HepG2 (cell line): Measurements from ENCODE around the gene AQP10. TPM values are rescaled to one million over a fixed set of nuclear protein-coding genes. Genes with fewer than 3 reads are reported as not detected.
A peak's percentile ranks its signal among the peaks of the same experiment; 100 is the strongest.

Experiments used
- AGO2 ChIP-seq: fragments of 200-400 bp; formaldehyde crosslinking; optimal IDR thresholded peaks from 2 replicates; pipeline ENCODE3; 2017; ENCODE audit warnings: mild to moderate bottlenecking, low read depth, low read length, moderate library complexity
- ARNT2 ChIP-seq: sonication (generic); formaldehyde crosslinking; IDR thresholded peaks from 2 replicates; pipeline ENCODE4 v1.8.0; 2022; ENCODE audit warnings: mild to moderate bottlenecking, low read depth, missing genetic modification reagents, moderate library complexity
- ATAD3A ChIP-seq: sonication (generic); formaldehyde crosslinking; IDR thresholded peaks from 2 replicates; pipeline ENCODE4 v1.4.0; 2020; ENCODE audit warnings: missing genetic modification reagents
- BRD4 ChIP-seq: sonication (generic); formaldehyde crosslinking; IDR thresholded peaks from 2 replicates; pipeline ENCODE4 v1.4.0; 2020; ENCODE audit warnings: missing genetic modification reagents
- CENPT ChIP-seq: sonication (generic); formaldehyde crosslinking; IDR thresholded peaks from 2 replicates; pipeline ENCODE4 v1.8.0; 2022; ENCODE audit warnings: low read depth, mild to moderate bottlenecking, moderate library complexity, missing genetic modification reagents
- FIP1L1 ChIP-seq: fragments of 200-400 bp; formaldehyde crosslinking; IDR thresholded peaks from 2 replicates; pipeline ENCODE4 v1.6.1; 2018; ENCODE audit warnings: low read depth, mild to moderate bottlenecking, low read length, moderate library complexity, borderline replicate concordance; ENCODE audit not compliant: insufficient read depth
- FOXO1 ChIP-seq: sonication (generic); formaldehyde crosslinking; IDR thresholded peaks from 2 replicates; pipeline ENCODE4 v1.4.0; 2020; ENCODE audit warnings: missing genetic modification reagents
- GATAD1 ChIP-seq: IDR thresholded peaks from 2 replicates; pipeline ENCODE4 v1.6.1; 2016; ENCODE audit warnings: missing genetic modification reagents, missing compliant biosample characterization
- KAT8 ChIP-seq: IDR thresholded peaks from 2 replicates; pipeline ENCODE4 v1.6.1; 2016; ENCODE audit warnings: missing genetic modification reagents, missing compliant biosample characterization
- KLF12 ChIP-seq: sonication (generic); formaldehyde crosslinking; IDR thresholded peaks from 2 replicates; pipeline ENCODE4 v1.4.0; 2020; ENCODE audit warnings: missing genetic modification reagents, borderline replicate concordance
- NCOA5 ChIP-seq: sonication (generic); formaldehyde crosslinking; IDR thresholded peaks from 2 replicates; pipeline ENCODE4 v1.4.0; 2020; ENCODE audit warnings: missing genetic modification reagents
- NFE2L2 ChIP-seq: fragments of 150-350 bp; IDR thresholded peaks from 2 replicates; pipeline ENCODE4 v1.6.1; 2014; ENCODE audit warnings: low read length
- NR2F6 ChIP-seq, 2 experiments: IDR thresholded peaks; 2 replicates each; pipeline ENCODE4 v1.6.1; 2016; ENCODE audit warnings: antibody characterized with exemption in 1 of 2, mild to moderate bottlenecking in 1 of 2
- ZBTB20 ChIP-seq: sonication (generic); formaldehyde crosslinking; IDR thresholded peaks from 2 replicates; pipeline ENCODE4 v1.8.1; 2023; ENCODE audit warnings: missing genetic modification reagents, low read depth, mild to moderate bottlenecking, borderline replicate concordance
- ZFP41 ChIP-seq: sonication (generic); formaldehyde crosslinking; IDR thresholded peaks from 2 replicates; pipeline ENCODE4 v1.4.0; 2020; ENCODE audit warnings: mild to moderate bottlenecking, missing genetic modification reagents, borderline replicate concordance
- ZNF230 ChIP-seq: sonication (generic); formaldehyde crosslinking; IDR thresholded peaks from 2 replicates; pipeline ENCODE4 v1.4.0; 2020; ENCODE audit warnings: mild to moderate bottlenecking, missing genetic modification reagents
- ZNF253 ChIP-seq: sonication (generic); formaldehyde crosslinking; IDR thresholded peaks from 2 replicates; pipeline ENCODE4 v1.8.0; 2022; ENCODE audit warnings: mild to moderate bottlenecking, missing genetic modification reagents, borderline replicate concordance
- ZNF256 ChIP-seq: sonication (generic); formaldehyde crosslinking; conservative IDR thresholded peaks from 2 replicates; pipeline ENCODE4 v1.4.0; 2020; ENCODE audit warnings: missing genetic modification reagents
- ZNF263 ChIP-seq: sonication (generic); formaldehyde crosslinking; IDR thresholded peaks from 2 replicates; pipeline ENCODE4 v1.4.0; 2020; ENCODE audit warnings: missing genetic modification reagents
- ZNF33A ChIP-seq: sonication (generic); formaldehyde crosslinking; IDR thresholded peaks from 2 replicates; pipeline ENCODE4 v1.5.1; 2020; ENCODE audit warnings: missing genetic modification reagents, mild to moderate bottlenecking, moderate library complexity, borderline replicate concordance
- ZNF34 ChIP-seq: sonication (generic); formaldehyde crosslinking; IDR thresholded peaks from 2 replicates; pipeline ENCODE4 v1.4.0; 2020; ENCODE audit warnings: mild to moderate bottlenecking, missing genetic modification reagents, borderline replicate concordance
- ZNF562 ChIP-seq: sonication (generic); formaldehyde crosslinking; IDR thresholded peaks from 2 replicates; pipeline ENCODE4 v1.8.0; 2022; ENCODE audit warnings: missing genetic modification reagents, borderline replicate concordance
- ZNF660 ChIP-seq: sonication (generic); formaldehyde crosslinking; IDR thresholded peaks from 2 replicates; pipeline ENCODE4 v1.5.1; 2020; ENCODE audit warnings: mild to moderate bottlenecking, low read depth, missing genetic modification reagents, borderline replicate concordance
- ZNF816 ChIP-seq: sonication (generic); formaldehyde crosslinking; IDR thresholded peaks from 2 replicates; pipeline ENCODE4 v1.8.0; 2022; ENCODE audit warnings: missing genetic modification reagents, mild to moderate bottlenecking, borderline replicate concordance
- ZNF841 ChIP-seq: sonication (generic); formaldehyde crosslinking; IDR thresholded peaks from 2 replicates; pipeline ENCODE4 v1.8.1; 2023; ENCODE audit warnings: missing genetic modification reagents, borderline replicate concordance
- polyA plus RNA-seq, 8 experiments: library from polyadenylated mRNA; depleted of rRNA in 3 of 8; stranded (reverse) in 7 of 8; unstranded in 1 of 8; fragments of >200 nt; fragmentation: Illumina TruSeq in 4 of 8; extraction: Trizol in 4 of 8; gene quantifications; 2 replicates each; pipeline versions ENCODE4 v1.2.1 to v1.2.3, GENCODE V29; 2011 to 2016; ENCODE audit warnings: low read depth in 4 of 8, missing spikeins in 1 of 8, mixed read lengths in 1 of 8; ENCODE audit not compliant: insufficient read depth in 1 of 8
- total RNA-seq, 5 experiments: library from RNA; depleted of rRNA; stranded (reverse); fragments of >200 nt; fragmentation: Illumina TruSeq; extraction: Trizol; gene quantifications; 2 replicates each; pipeline ENCODE4 v1.2.3, GENCODE V29; 2016; ENCODE audit warnings: low read depth in 1 of 5
- TF ChIP-seq, protein P1 (sequence below): sonication (generic); formaldehyde crosslinking; IDR thresholded peaks from 2 replicates; pipeline ENCODE4 v1.8.0; 2022; ENCODE audit warnings: low read depth, missing genetic modification reagents
- TF ChIP-seq, protein P2 (sequence below): IDR thresholded peaks from 2 replicates; pipeline ENCODE4 v1.6.1; 2016; ENCODE audit warnings: mild to moderate bottlenecking, missing biosample characterization, missing genetic modification reagents
- TF ChIP-seq, protein P3 (sequence below): IDR thresholded peaks from 2 replicates; pipeline ENCODE4 v1.6.1; 2012; ENCODE audit warnings: inconsistent platforms
- TF ChIP-seq, protein P4 (sequence below): sonication (generic); formaldehyde crosslinking; IDR thresholded peaks from 2 replicates; pipeline ENCODE4 v1.8.0; 2022; ENCODE audit warnings: missing genetic modification reagents, low read depth, mild to moderate bottlenecking, borderline replicate concordance

The AQP10 gene
- total and polyA plus RNA-seq, 2 of the 13 experiments (the other 11 are each of a cell fraction or from before 2014, with no cell fraction given) = 0.30 TPM; not detected in 1

DNA sequence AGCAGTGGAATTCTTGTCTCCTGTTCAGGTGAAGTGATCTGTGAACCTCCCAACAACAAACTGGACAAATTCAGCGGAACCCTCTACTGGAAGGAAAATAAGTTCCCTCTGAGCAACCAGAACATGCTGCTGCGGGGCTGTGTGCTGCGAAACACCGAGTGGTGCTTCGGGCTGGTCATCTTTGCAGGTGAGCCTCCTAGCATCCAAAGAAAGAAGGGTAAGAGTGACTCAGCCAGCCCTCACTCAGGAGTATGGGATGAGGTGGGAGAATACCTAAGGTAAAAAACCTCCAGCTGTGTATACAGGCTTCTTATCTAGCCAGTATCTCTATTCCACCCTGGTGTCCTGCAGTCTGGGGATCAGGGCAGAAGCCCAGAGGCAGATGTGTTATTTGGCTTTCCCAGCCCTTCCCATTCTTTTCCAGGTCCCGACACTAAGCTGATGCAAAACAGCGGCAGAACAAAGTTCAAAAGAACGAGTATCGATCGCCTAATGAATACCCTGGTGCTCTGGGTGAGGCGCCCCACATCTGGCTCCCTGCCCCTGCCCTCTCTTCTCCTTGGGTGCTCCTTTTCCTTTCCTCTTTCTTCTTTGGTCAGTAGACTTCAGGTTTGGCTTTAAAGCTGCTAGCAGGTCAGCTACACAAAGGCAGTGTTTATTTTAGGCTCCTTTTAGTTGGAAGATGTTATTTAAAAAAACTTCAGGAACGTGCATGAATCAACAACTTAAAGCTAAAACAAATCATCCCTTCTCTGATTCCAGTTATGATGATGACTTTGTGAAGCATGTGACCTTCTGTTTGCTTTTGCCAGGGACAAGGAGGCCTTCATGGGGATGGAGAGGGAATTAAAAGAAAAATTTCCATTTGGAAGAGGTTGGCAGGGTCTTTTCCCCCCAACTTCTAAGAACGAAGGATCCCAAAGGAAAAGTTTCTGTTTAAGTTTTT is 13.5 kb downstream of the AQP10 start (continued):
- TF ChIP-seq, protein P1, sequence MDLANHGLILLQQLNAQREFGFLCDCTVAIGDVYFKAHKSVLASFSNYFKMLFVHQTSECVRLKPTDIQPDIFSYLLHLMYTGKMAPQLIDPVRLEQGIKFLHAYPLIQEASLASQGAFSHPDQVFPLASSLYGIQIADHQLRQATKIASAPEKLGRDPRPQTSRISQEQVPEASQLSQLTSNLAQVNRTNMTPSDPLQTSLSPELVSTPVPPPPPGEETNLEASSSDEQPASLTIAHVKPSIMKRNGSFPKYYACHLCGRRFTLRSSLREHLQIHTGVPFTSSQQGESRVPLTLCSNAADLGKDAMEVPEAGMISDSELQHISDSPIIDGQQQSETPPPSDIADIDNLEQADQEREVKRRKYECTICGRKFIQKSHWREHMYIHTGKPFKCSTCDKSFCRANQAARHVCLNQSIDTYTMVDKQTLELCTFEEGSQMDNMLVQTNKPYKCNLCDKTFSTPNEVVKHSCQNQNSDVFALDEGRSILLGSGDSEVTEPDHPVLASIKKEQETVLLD (CRISPR knock-in tag) = no peak
- no peak for TF ChIP-seq ZNF230 (CRISPR knock-in tag)
- no peak for TF ChIP-seq FOXO1 (CRISPR knock-in tag)
- no peak for TF ChIP-seq ZNF562 (CRISPR knock-in tag)
- TF ChIP-seq KLF12 = 0 out of 2 replicates have a peak, but pooled peaks have one; percentile 69
- TF ChIP-seq ZNF256 (CRISPR knock-in tag) = no peak
- peak; percentile 48; the same call in 1 of the 2 replicates for TF ChIP-seq NR2F6 (IDR thresholded peaks at IDR 0.05)
- 0 out of 2 replicates have a peak, but pooled peaks have one; percentile 6 for TF ChIP-seq NR2F6 (CRISPR knock-in tag; IDR thresholded peaks at IDR 0.05)
- no peak for TF ChIP-seq ZNF841 (CRISPR knock-in tag)
- TF ChIP-seq, protein P2, sequence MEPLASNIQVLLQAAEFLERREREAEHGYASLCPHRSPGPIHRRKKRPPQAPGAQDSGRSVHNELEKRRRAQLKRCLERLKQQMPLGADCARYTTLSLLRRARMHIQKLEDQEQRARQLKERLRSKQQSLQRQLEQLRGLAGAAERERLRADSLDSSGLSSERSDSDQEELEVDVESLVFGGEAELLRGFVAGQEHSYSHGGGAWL (CRISPR knock-in tag) = 0 out of 2 replicates have a peak, but pooled peaks have one; percentile 9
- no peak for TF ChIP-seq FIP1L1
- no peak for TF ChIP-seq NCOA5 (CRISPR knock-in tag)
- no peak for TF ChIP-seq ZNF660 (CRISPR knock-in tag)
- TF ChIP-seq ZNF263 (CRISPR knock-in tag) = peak; percentile 86
- TF ChIP-seq BRD4 (CRISPR knock-in tag) = no peak
- TF ChIP-seq ATAD3A = no peak
- TF ChIP-seq ZNF34 (CRISPR knock-in tag) = 0 out of 2 replicates have a peak, but pooled peaks have one; percentile 23
- TF ChIP-seq ZNF816 (CRISPR knock-in tag) = no peak
- TF ChIP-seq ZBTB20 = no peak
- TF ChIP-seq CENPT (CRISPR knock-in tag) = no peak
- TF ChIP-seq, protein P3, sequence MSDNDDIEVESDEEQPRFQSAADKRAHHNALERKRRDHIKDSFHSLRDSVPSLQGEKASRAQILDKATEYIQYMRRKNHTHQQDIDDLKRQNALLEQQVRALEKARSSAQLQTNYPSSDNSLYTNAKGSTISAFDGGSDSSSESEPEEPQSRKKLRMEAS = peak; percentile 41
- no peak for TF ChIP-seq ZFP41 (CRISPR knock-in tag)
- no peak for TF ChIP-seq AGO2
- TF ChIP-seq ZNF33A = no peak
- TF ChIP-seq GATAD1 (CRISPR knock-in tag) = no peak
- no peak for TF ChIP-seq ARNT2 (CRISPR knock-in tag)
- peak; percentile 34; the same call in 1 of the 2 replicates for TF ChIP-seq KAT8
- TF ChIP-seq NFE2L2 = no peak
- TF ChIP-seq, protein P4, sequence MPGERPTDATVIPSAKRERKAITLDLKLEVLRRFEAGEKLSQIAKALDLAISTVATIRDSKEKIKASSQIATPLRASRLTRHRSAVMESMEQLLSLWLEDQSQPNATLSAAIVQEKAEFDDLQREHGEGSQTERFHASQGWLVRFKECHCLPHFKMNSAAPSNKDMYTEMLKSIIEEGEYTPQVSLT = no peak
- TF ChIP-seq ZNF253 (CRISPR knock-in tag) = no peak
